ENCODE results near the gene HABP2. TPM values are rescaled to one million over a fixed set of nuclear protein-coding genes. Genes with fewer than 3 reads are reported as not detected.

The HABP2 gene
- total RNA-seq, result 0.53 TPM

DNA sequence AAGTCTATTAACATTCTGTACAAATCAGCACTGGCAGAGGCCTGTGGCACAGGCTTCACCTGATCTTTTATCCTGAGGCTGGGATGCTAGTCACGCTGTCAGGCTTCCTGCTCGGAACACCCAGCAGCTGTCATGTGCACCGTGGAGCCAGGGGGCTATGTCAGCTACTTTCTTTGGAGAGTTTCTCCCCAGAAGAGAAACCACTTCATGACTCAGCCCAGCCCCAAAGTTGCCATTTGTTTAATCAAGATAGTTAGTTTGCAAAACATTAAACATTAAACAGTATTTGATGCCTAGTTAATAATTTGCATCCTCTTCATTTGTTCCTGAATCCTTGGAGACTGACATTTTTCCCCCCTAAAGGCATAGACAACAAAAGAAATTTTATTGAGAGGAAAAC, at the start of gene HABP2:
Gene HABP2, plus strand, starts transcription at position 353 of the 400 bp plus-strand sequence. CDS start 69 bp downstream, outside the sequence.

Other genes starting within 250 kb of the HABP2 start
- 5.0 TPM for gene NRAP, start 111.0 kb downstream of the HABP2 start, total RNA-seq
- gene CASP7, start 126.9 kb downstream of the HABP2 start, total RNA-seq, result 19.2 TPM
- gene PLEKHS1, start 198.6 kb downstream of the HABP2 start, total RNA-seq, result 0.18 TPM

Data from metanephros (tissue), 1 donor.